ENCODE data around the gene JPH4. TPM values are rescaled to one million over a fixed set of nuclear protein-coding genes. Genes with fewer than 3 reads are reported as not detected.

The JPH4 gene
- total RNA-seq, 2 donors from 2014 or later, result 0.07 TPM; not detected in 1

- ATAC-seq, result no peak
- Mint-ChIP-seq H3K27ac (no peak overlapping the region), H3K9me3 (no peaks in the 10 kb centered on the region), H3K27me3 (peaks cover 30 to 35% of the 10 kb centered on the region in 2 donors), H3K4me1 (ENCODE audit: low read depth in 2 of 2) (peaks cover 0 to 15% of the 10 kb centered on the region in 2 donors), H3K4me3 (no peak overlapping the region), H3K36me3 (no peaks in the 10 kb centered on the region)
- no peak for DNase-seq (ENCODE audit: low spot score)
Measured at GRCh38 chr14:23580152-23580926, 1.7 kb upstream of the JPH4 start.

GRCh38 chr14:23579739-23580138 is 1.1 kb upstream of the JPH4 start:
- no peak for ATAC-seq
- peaks cover 0 to 15% of the 10 kb centered on the region in 2 donors for H3K4me1 Mint-ChIP-seq (ENCODE audit: low read depth in 2 of 2)

GRCh38 chr14:23579311-23579630 is 681 bp upstream of the JPH4 start:
- no peak for ATAC-seq
- DNase-seq (ENCODE audit: low spot score), result no peak
- no peaks in the 10 kb centered on the region for H3K36me3 Mint-ChIP-seq
- H3K4me3 Mint-ChIP-seq, result no peak overlapping the region
- peaks cover 40% of the 10 kb centered on the region in 2 donors for H3K27me3 Mint-ChIP-seq
- H3K27ac Mint-ChIP-seq, result no peak overlapping the region
- H3K4me1 Mint-ChIP-seq (ENCODE audit: low read depth in 2 of 2), result peaks cover 0 to 15% of the 10 kb centered on the region in 2 donors
- H3K9me3 Mint-ChIP-seq, result no peaks in the 10 kb centered on the region

More at GRCh38 chr14:23579739-23580138, 1.1 kb upstream of the JPH4 start:
- Mint-ChIP-seq H3K27me3 (peaks cover 36 to 39% of the 10 kb centered on the region in 2 donors), H3K4me3 (no peak overlapping the region), H3K27ac (no peak overlapping the region), H3K36me3 (no peaks in the 10 kb centered on the region), H3K9me3 (no peaks in the 10 kb centered on the region)
- DNase-seq (ENCODE audit: low spot score), result no peak

DNA sequence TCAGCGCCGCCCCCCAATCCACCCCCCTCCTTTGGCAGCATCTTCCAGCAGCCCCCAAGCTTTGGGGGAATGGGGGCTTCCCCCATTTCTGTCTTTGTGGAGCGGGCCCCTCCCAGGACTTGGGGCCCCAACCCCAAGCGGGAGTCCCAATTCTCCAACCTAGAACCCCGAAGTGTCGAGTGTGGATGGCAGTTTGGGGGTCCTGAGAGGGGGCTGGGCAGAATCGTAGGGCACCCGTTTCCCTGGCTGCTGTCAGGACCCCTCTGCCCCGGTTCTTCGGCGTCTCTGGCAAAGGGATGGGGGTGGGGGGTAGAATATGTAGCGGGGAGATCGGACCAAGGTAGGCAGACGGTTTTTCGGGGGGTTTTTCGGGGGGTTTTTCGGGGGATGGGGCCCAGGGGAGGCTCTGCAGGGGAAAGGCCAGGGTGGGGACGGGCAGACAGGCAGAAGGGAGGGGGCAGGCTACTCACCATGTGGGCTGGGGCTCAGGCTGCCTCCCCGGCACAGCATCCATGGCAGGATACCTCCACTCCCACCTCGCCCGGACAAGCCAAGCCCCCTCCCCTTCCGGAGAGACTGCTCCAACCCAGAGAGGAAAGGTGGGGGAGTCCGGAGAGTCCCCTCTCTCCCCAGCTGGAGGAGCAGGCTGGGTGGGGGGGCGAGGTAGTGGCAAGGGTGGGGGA is 739 bp downstream of the JPH4 start:
- DNase-seq (ENCODE audit: low spot score), result no peak
- Mint-ChIP-seq H3K36me3 (no peaks in the 10 kb centered on the region), H3K27me3 (peaks cover 40 to 45% of the 10 kb centered on the region in 2 donors)

GRCh38 chr14:23577004-23577681 is 1.4 kb downstream of the JPH4 start:
- no peak overlapping the region for H3K27ac Mint-ChIP-seq
- no peak for DNase-seq (ENCODE audit: low spot score)
- no peaks in the 10 kb centered on the region for H3K36me3 Mint-ChIP-seq
- H3K9me3 Mint-ChIP-seq, result no peaks in the 10 kb centered on the region
- H3K27me3 Mint-ChIP-seq, result peaks cover 44 to 48% of the 10 kb centered on the region in 2 donors
- H3K4me1 Mint-ChIP-seq (ENCODE audit: low read depth in 2 of 2), result peaks cover 11 to 15% of the 10 kb centered on the region in 2 donors
- peak; percentile 21 to 55 for ATAC-seq
- H3K4me3 Mint-ChIP-seq, result peak overlapping the region; percentile 48

More for the DNA sequence above, 739 bp downstream of the JPH4 start:
- H3K27ac Mint-ChIP-seq, result no peak overlapping the region
- H3K4me3 Mint-ChIP-seq, result no peak overlapping the region
- no peaks in the 10 kb centered on the region for H3K9me3 Mint-ChIP-seq
- H3K4me1 Mint-ChIP-seq (ENCODE audit: low read depth in 2 of 2), result peaks cover 4 to 15% of the 10 kb centered on the region in 2 donors
- no peak for ATAC-seq

GRCh38 chr14:23573384-23574015 is 5.1 kb downstream of the JPH4 start:
- no peak for ATAC-seq
- no peak overlapping the region for H3K4me3 Mint-ChIP-seq
- DNase-seq (ENCODE audit: low spot score), result no peak
- no peaks in the 10 kb centered on the region for H3K36me3 Mint-ChIP-seq
- no peaks in the 10 kb centered on the region for H3K9me3 Mint-ChIP-seq
- H3K27ac Mint-ChIP-seq, result no peak overlapping the region
- H3K27me3 Mint-ChIP-seq, result peaks cover 35 to 36% of the 10 kb centered on the region in 2 donors
- H3K4me1 Mint-ChIP-seq (ENCODE audit: low read depth in 2 of 2), result peaks cover 13 to 14% of the 10 kb centered on the region in 2 donors

- Mint-ChIP-seq H3K27me3 (peaks cover 30 to 31% of the 10 kb centered on the region in 2 donors), H3K27ac (no peak overlapping the region), H3K4me1 (ENCODE audit: low read depth in 2 of 2) (peaks cover 14 to 16% of the 10 kb centered on the region in 2 donors), H3K9me3 (no peaks in the 10 kb centered on the region), H3K36me3 (no peaks in the 10 kb centered on the region), H3K4me3 (no peak overlapping the region)
- DNase-seq (ENCODE audit: low spot score) (no peak), ATAC-seq (no peak)
Measured at GRCh38 chr14:23572836-23573235, 5.8 kb downstream of the JPH4 start.

DNA sequence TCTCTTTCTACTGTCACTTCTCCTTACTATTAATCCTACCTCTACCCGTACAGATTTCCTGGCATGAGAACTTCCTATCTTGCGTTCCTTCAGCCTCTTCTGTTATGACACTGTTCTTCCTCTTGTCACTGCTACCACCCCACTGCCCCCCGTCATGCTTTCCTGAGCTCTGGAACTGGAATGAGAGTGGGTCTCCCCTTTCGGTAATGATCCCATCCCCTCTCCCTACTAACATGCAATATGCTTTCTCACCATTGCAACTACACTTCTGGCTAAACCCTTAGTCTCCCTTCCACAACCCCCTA is 6.1 kb downstream of the JPH4 start:
- H3K4me1 Mint-ChIP-seq (ENCODE audit: low read depth in 2 of 2), result peaks cover 18 to 19% of the 10 kb centered on the region in 2 donors
- DNase-seq (ENCODE audit: low spot score), result no peak
- no peaks in the 10 kb centered on the region for H3K36me3 Mint-ChIP-seq
- no peaks in the 10 kb centered on the region for H3K9me3 Mint-ChIP-seq
- ATAC-seq, result no peak
- peaks cover 30 to 31% of the 10 kb centered on the region in 2 donors for H3K27me3 Mint-ChIP-seq
- H3K27ac Mint-ChIP-seq, result no peak overlapping the region
- H3K4me3 Mint-ChIP-seq, result no peak overlapping the region

GRCh38 chr14:23571701-23572523 is 6.7 kb downstream of the JPH4 start:
- H3K27ac Mint-ChIP-seq, result no peak overlapping the region
- peaks cover 20 to 21% of the 10 kb centered on the region in 2 donors for H3K4me1 Mint-ChIP-seq (ENCODE audit: low read depth in 2 of 2)
- H3K36me3 Mint-ChIP-seq, result no peaks in the 10 kb centered on the region
- no peak for DNase-seq (ENCODE audit: low spot score)
- ATAC-seq, result no peak
- H3K9me3 Mint-ChIP-seq, result no peaks in the 10 kb centered on the region
- no peak overlapping the region for H3K4me3 Mint-ChIP-seq
- peaks cover 29 to 31% of the 10 kb centered on the region in 2 donors for H3K27me3 Mint-ChIP-seq

DNA sequence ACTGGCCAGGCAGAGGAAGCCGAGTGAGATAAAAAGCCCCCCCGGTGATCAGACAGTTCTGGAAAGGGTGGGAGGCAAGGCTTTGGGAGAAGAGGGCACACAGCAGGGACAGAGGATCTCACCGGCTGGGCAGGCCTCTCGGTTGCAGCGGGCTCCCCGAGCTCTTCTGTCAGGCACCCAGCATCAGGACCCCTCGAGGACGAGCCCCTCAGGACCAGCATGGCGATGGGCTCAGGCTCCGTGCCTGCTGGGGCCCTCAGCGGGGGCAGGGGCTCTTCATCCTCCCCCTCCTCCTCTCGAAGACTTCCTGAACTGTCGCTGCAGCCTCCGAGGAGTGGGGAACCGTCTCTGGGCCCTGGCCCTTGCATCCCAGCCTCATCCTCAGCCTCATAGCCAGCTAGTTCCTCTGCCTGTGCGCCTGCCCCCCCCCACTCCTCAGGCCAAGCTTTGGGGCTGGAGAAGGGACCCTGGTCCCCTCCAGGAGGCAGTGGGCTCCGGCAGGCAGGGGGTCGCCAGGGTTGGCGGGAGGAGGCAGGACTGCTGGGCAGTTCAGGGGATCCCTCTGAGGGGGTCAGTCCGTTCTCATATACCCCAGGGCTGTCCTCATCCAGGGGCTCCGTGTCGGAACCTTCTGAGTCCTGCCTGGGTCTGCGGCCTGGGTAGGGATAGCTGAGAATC is 7.6 kb downstream of the JPH4 start:
- Mint-ChIP-seq H3K27ac (no peak overlapping the region), H3K27me3 (peaks cover 21 to 23% of the 10 kb centered on the region in 2 donors), H3K9me3 (no peaks in the 10 kb centered on the region), H3K36me3 (no peaks in the 10 kb centered on the region), H3K4me1 (ENCODE audit: low read depth in 2 of 2) (peaks cover 18 to 27% of the 10 kb centered on the region in 2 donors), H3K4me3 (no peak overlapping the region)
- ATAC-seq (no peak), DNase-seq (ENCODE audit: low spot score) (no peak)

- ATAC-seq, result no peak
- H3K36me3 Mint-ChIP-seq, result no peaks in the 10 kb centered on the region
- no peaks in the 10 kb centered on the region for H3K9me3 Mint-ChIP-seq
- H3K4me1 Mint-ChIP-seq (ENCODE audit: low read depth in 2 of 2), result peaks cover 23 to 27% of the 10 kb centered on the region in 2 donors
- H3K4me3 Mint-ChIP-seq, result no peak overlapping the region
- peaks cover 11 to 16% of the 10 kb centered on the region in 2 donors for H3K27me3 Mint-ChIP-seq
- DNase-seq (ENCODE audit: low spot score), result no peak
- peak overlapping the region in 1 of 2 donors; percentile 90 for H3K27ac Mint-ChIP-seq
Measured at GRCh38 chr14:23569443-23570151, 9.0 kb downstream of the JPH4 start.

- Mint-ChIP-seq H3K27me3 (peaks cover 8 to 14% of the 10 kb centered on the region in 2 donors), H3K27ac (peak overlapping the region; percentile 90 to 93), H3K36me3 (no peaks in the 10 kb centered on the region), H3K4me1 (ENCODE audit: low read depth in 2 of 2) (peaks cover 23 to 32% of the 10 kb centered on the region in 2 donors), H3K9me3 (no peaks in the 10 kb centered on the region), H3K4me3 (peak overlapping the region; percentile 97)
- ATAC-seq, result no peak
- no peak for DNase-seq (ENCODE audit: low spot score)
Measured at GRCh38 chr14:23568600-23569331, 9.8 kb downstream of the JPH4 start.

Data from natural killer cell treated with Interleukin-12 subunit alpha and Interleukin-12 subunit beta and Interleukin-15 and Interleukin-18, amount 100 ng/mL, for 72 hours (primary cell).